Erythroblast (primary cell): ENCODE data around the gene CIC.

Experiments used
- DNase-seq, 2 experiments: peaks; one replicate each; lab custom pipeline; 2025; lab: John Stamatoyannopoulos, UW
- GATA1 ChIP-seq: IDR thresholded peaks from 2 replicates; pipeline ENCODE4 v1.6.1; 2011; ENCODE audit warnings: low read depth, mild to moderate bottlenecking, control low read depth, low read length, moderate library complexity
- POLR2A ChIP-seq: IDR thresholded peaks from 2 replicates; pipeline ENCODE4 v1.6.1; 2011; ENCODE audit warnings: mild to moderate bottlenecking, low read length

CIC gene

DNA sequence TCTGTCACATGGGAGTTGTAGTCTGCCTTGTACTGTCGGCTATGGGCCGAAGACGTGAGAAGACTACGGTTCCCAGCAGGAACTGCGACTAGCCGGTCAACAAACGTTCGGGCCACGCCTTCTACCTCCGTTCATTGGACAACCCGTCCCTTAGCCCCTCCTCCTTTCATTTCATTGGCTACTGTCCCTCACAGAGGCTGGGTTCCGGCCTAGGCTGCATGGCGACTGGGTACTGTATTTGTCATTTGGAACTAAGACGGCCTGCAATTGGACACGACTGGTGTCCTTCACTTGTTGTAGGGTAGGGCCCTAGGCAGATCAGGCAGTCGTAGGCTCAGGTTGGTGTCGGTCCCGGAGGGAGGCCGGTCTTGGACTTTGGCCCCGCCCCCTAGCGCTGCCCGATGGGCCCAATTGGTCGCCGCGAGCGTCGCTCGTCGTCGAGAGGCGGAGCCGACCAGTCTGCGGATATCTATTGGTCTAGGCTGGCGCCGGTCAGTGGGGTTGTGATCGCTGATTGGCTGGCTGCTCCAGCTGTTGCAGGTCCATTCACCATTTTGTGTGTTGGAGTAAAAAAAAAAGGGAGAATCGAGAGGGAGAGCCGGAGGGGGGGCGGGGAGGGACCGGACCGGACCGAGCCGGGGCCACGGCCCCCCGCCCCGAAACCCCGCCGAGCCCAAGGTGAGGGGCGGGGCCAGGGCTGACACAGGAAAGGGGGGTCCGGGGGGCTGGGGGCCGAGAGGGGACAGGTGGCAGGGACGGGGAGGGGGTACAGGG lies at the start of gene CIC:
Gene CIC, plus strand, starts transcription at position 549 of the 774 bp plus-strand sequence. CDS start 2,532 bp downstream, outside the sequence.
- peak; percentile 100 for DNase-seq
- TF ChIP-seq GATA1, result no peak
- TF ChIP-seq POLR2A, result no peak

DNA sequence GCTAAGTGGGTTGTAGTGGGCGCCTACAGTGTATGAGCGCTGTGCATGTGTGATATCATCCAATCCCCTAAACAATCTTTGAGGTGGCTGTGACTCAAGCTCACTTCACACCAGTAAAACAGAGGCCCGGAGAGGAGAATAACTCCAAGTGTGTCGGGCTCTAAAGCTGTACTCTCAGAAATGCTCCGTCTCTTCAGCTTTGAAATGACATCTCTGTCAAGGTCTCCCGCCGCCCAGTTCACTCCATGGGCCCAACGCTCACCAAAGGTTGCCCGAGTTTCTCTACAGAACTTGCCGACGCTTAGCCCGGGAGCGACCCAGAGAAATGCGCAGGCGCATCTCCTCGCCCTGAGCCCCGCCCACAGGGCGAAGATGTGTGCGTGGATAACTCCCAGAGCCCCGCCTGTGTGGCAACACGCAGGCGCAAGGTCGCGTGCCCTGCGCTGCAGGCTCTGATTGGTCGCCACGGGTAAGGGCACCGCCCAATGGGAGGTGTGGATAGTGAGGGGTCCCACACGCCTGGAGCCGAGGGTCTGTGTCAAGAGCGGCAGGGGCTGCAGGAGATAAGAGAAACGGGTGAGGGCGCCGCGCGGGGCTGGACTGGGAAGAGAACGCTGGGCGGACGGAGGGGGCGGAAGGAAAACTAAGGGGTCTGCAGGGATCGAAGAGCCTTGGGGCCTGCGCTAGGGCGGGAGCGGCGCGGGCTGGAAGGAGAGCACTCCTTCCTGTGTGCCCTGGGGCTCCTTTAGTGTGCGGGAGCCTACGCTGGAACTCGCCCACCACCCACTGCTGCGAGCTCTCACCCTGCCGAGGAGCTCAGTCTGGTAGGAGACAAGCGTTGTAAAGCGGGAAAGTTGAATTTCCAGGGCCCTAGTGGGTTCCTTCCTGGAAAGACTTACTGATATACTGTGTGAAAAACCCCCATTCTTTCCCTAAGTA lies 49.0 kb upstream of the CIC start, which contains the start of gene ZNF526:
Gene ZNF526, plus strand, starts transcription at position 501 of the 939 bp plus-strand sequence. CDS start 4,092 bp downstream, outside the sequence.
- DNase-seq, result peak; percentile 98 to 99
- TF ChIP-seq POLR2A (peak; percentile 86), GATA1 (peak; percentile 84)

DNA sequence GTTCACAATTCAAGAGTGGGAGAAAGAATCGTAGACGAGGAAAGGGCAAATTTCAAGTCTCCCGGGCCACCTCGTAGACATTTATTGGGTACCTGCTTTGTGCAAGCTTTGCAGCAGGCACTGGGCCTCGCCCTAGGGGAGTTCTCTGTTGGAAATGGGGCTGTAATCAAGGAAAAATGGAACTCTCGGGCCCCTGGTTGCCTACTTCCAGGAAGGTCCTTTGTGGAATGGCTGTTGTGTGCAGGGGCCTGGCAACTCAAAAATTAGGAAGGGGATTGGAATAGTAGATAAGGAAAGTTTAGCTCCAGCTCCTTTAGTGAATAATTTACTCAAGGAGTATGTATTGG lies 48.3 kb upstream of the CIC start:
- no peak for DNase-seq
- TF ChIP-seq GATA1, result no peak
- no peak for TF ChIP-seq POLR2A

DNA sequence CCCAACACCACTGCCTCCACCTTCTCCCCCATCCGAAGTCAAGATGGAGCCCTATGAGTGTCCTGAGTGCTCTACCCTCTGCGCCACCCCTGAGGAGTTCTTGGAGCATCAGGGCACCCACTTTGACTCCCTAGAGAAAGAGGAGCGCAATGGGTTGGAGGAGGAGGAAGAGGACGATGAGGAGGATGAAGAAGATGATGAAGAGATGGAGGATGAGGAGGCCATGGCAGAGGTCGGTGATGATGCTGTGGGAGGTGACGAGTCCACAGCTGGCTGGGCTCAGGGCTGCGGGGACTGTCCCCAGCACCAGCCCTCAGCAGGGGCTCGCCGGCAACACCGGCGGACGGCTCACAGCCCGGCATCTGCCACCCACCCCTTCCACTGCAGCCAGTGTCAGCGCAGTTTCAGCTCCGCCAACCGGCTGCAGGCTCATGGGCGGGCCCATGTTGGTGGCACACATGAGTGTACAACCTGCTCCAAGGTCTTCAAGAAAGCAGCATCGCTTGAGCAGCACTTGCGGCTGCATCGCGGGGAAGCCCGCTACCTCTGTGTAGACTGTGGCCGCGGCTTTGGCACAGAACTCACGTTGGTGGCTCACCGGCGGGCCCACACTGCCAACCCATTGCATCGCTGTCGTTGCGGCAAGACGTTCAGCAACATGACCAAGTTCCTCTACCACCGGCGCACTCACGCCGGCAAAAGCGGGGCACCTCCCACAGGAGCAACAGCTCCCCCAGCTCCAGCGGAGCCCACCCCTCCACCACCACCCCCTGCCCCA lies 43.9 kb upstream of the CIC start:
- DNase-seq, result no peak
- TF ChIP-seq GATA1, result no peak
- TF ChIP-seq POLR2A, result no peak

DNA sequence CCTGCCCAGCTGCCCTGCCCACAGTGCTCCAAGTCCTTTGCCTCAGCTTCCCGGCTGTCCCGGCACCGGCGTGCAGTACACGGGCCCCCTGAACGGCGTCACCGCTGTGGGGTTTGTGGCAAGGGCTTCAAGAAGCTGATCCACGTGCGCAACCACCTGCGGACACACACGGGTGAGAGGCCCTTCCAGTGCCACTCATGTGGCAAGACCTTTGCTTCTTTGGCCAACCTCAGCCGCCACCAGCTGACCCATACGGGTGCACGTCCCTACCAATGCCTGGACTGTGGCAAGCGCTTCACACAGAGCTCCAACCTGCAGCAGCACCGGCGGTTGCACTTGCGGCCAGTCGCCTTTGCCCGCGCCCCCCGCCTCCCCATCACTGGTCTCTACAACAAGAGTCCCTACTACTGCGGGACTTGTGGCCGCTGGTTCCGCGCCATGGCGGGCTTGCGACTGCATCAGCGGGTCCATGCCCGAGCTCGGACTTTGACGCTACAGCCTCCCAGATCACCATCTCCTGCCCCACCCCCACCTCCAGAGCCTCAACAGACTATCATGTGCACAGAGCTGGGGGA lies 43.2 kb upstream of the CIC start:
- TF ChIP-seq POLR2A, result no peak
- no peak for TF ChIP-seq GATA1
- DNase-seq, result no peak

DNA sequence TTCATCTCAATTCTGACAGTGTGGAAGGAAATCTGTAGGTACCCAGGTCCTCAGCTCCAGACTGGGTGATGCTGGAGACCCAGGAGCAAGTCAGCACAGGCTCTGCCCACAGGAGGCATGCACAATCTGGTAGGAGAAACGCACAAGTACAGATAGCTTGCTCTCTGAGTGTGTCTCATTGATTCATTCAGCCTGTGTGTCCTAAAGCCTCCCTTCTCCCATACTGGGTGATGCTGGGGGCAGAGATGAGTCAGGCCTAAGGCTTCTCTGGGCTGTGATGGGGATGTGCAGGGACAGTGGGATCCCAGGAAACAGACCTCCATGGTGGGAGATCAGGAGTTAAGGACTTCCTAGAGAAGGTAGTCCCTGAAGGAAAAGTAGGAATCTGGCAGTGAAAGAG lies 42.2 kb upstream of the CIC start:
- DNase-seq, result no peak
- TF ChIP-seq GATA1 (no peak), POLR2A (no peak)

DNA sequence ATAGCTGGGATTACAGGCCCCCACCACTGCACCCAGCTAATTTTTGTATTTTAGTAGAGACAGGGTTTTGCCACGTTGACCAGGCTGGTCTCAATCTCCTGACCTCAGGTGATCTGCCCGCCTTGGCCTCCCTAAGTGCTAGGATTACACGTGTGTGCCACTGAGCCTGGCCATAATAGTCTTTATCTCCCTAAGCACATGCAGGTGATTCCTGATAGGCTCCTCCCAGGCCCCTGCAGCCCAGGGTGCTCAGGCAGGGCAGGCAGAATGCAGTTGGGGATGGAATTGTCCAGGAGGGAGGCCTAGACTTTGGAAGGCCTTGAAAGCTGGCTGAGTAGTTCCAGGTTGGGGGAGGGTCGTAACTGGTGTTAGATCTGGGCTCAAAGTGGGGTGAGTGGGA lies 40.4 kb upstream of the CIC start:
- DNase-seq, result peak; percentile 42 to 68
- no peak for TF ChIP-seq GATA1

DNA sequence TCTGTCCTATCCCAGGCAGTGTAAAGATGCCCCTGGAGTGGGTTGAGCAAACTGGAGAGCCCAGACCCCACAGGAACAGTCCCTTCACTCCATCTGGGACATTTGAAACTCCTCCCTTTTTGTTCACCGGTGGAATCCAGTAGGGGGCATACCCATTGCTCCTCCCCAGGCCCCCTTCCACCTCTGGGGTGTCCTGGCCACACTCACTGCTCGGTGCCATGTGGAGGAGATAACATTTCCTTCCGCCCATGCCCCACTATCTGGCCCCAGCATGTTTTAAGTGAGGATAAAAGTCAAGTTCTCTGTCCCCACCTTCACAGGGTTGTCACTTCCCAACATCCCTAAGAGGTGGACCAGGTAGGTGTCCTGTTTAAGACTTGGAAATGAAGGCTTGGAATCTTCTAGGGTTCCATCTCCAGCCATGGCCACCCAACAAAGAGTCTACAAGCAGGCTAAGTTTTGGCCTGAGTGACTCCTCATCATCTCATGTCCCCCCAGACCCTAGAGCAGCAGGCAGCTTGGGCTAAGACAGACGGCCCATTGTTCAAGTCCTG lies 39.7 kb upstream of the CIC start:
- TF ChIP-seq GATA1 (no peak), POLR2A (no peak)
- peak; percentile 87 to 93 for DNase-seq

DNA sequence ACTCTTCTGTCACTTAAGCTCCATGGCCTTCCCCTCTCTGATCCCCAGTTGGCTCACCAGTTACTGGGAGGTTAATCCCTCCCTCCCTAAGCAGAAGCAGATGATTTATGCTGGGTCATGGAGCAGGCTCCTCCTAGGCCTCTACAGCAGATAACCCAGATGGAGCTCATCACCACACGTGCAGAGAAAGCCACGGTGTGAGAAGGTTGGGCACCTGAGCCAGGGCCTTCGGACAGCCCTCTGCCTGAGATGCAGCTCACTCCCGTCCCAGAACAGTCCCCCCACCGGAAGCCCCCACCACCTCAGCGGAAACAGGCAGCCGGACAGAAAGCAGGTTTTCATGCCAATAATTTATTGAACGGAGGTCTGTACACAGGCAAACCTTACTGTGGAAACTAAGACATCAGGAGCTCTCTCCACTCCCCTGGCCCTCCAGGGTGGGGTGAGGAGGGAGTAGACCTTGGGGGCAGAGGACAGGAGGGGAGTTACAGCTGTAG lies 39.1 kb upstream of the CIC start:
- TF ChIP-seq POLR2A (peak; percentile 53), GATA1 (no peak)
- DNase-seq, result peak; percentile 89 to 90

DNA sequence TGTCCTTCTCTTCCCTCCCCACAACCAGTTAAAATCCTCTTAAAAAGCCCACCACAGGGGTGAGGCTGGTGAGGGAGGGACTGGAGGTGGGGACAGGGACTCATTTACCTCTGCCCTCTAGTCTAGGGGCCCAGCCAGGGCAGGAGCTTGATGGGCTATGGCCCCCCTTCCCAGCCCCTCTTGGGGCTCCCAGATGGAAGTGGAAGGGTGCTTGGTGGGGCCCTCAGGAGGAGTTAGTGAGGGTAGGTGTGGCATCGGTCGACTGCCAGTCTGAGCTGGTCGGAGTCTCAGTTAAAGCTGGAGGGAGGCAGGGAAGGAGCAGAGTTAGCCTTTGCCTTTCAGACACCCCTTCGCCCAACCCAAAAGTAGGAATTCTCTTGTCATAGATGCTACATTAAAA lies 38.5 kb upstream of the CIC start:
- TF ChIP-seq POLR2A, result no peak
- TF ChIP-seq GATA1, result no peak
- no peak for DNase-seq

DNA sequence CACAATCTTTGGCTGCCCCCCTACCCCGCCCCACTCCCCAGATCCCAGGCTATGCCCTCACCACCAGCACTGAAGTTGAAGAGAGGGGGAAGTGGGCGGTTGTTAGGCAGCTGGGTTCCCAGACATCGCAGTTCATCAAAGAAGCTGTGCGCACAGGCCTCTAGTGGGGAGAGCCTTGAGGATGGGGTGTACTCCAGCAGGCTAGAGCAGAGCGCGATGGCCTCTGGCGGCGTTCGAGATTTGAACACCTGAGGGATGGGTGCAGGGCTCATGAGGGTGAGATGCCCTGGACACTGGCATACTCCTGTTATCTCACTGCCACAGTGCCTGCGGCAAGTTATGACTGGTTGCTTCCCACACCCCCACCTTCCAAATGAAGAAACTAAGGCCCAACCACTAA lies 36.6 kb upstream of the CIC start:
- no peak for DNase-seq
- no peak for TF ChIP-seq POLR2A
- no peak for TF ChIP-seq GATA1

DNA sequence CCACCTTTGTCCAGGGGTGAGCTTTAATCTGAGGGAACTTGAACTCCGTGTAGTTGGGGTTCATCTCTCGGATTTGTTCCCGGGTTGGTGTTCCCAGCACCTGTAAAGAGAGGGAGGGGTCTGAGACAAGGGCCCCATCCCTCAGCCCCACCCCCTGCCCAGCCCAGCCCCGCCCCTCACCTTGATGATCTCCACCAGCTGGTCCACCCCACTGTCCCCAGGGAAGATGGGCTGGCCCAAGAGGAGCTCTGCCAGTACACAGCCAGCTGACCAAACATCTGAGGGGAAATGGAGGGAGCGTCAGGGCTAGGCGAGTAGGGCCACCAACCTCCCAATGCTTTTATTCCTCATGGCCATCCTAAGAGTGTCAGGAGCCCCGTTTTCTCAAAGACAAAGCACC lies 35.9 kb upstream of the CIC start:
- TF ChIP-seq GATA1 (no peak), POLR2A (no peak)
- no peak for DNase-seq
